ENCODE data around the gene GDPD5. TPM values are rescaled to one million over a fixed set of nuclear protein-coding genes. Genes with fewer than 3 reads are reported as not detected.

GDPD5 gene
- total and polyA plus RNA-seq, 9 of the 15 experiments (the other 6 are each of a cell fraction or from before 2014, with no cell fraction given) = 0.32 to 27.3 (median 8.0) TPM

GRCh38 chr11:75562836-75563484 is 37.2 kb upstream of the GDPD5 start (continued):
- TF ChIP-seq, protein P1, sequence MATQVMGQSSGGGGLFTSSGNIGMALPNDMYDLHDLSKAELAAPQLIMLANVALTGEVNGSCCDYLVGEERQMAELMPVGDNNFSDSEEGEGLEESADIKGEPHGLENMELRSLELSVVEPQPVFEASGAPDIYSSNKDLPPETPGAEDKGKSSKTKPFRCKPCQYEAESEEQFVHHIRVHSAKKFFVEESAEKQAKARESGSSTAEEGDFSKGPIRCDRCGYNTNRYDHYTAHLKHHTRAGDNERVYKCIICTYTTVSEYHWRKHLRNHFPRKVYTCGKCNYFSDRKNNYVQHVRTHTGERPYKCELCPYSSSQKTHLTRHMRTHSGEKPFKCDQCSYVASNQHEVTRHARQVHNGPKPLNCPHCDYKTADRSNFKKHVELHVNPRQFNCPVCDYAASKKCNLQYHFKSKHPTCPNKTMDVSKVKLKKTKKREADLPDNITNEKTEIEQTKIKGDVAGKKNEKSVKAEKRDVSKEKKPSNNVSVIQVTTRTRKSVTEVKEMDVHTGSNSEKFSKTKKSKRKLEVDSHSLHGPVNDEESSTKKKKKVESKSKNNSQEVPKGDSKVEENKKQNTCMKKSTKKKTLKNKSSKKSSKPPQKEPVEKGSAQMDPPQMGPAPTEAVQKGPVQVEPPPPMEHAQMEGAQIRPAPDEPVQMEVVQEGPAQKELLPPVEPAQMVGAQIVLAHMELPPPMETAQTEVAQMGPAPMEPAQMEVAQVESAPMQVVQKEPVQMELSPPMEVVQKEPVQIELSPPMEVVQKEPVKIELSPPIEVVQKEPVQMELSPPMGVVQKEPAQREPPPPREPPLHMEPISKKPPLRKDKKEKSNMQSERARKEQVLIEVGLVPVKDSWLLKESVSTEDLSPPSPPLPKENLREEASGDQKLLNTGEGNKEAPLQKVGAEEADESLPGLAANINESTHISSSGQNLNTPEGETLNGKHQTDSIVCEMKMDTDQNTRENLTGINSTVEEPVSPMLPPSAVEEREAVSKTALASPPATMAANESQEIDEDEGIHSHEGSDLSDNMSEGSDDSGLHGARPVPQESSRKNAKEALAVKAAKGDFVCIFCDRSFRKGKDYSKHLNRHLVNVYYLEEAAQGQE (IDR thresholded peaks at IDR 0.05; ENCODE audit: borderline replicate concordance) = no peak
- TF ChIP-seq, protein P1 (CRISPR knock-in tag; IDR thresholded peaks at IDR 0.05; ENCODE audit: low read depth) = no peak
- TF ChIP-seq MYC (IDR thresholded peaks at IDR 0.05; ENCODE audit: low read depth, low read length) (0 out of 2 replicates have a peak, but pooled peaks have one; percentile 1), MYC (CRISPR knock-in tag; IDR thresholded peaks at IDR 0.05; ENCODE audit: borderline replicate concordance, low read depth) (no peak), SMAD1 (IDR thresholded peaks at IDR 0.05; ENCODE audit: low read depth, low read length, partially characterized antibody) (peak; percentile 7), MCM7 (IDR thresholded peaks at IDR 0.05) (no peak), FOXK2 (conservative IDR thresholded peaks at IDR 0.05 in 1 of 2, IDR thresholded peaks at IDR 0.05 in 1 of 2; ENCODE audit: low read depth in 2 of 2) (no peak), ZBTB7A (IDR thresholded peaks at IDR 0.05; ENCODE audit: borderline replicate concordance, control insufficient read depth, low read depth, low read length) (peak; percentile 46; the same call in 1 of the 2 replicates), TCF3 (CRISPR knock-in tag; IDR thresholded peaks at IDR 0.05) (no peak), ZNF121 (CRISPR knock-in tag; conservative IDR thresholded peaks at IDR 0.05) (no peak), ZC3H4 (CRISPR knock-in tag; IDR thresholded peaks at IDR 0.05; ENCODE audit: borderline replicate concordance) (0 out of 2 replicates have a peak, but pooled peaks have one; percentile 25), GTF2A2 (tag; IDR thresholded peaks at IDR 0.05) (no peak), ZBTB8A (IDR thresholded peaks at IDR 0.05; ENCODE audit: partially characterized antibody) (no peak), SUPT5H (IDR thresholded peaks at IDR 0.05) (peak; percentile 49), ZC3H11A (IDR thresholded peaks at IDR 0.05; ENCODE audit: low read depth, low read length) (no peak), TAF1 (IDR thresholded peaks at IDR 0.05; ENCODE audit: control insufficient read depth, extremely low read depth, insufficient read depth, low read length, severe bottlenecking) (peak; percentile 42), ZNF24 (IDR thresholded peaks at IDR 0.05) (peak; percentile 10; the same call in 1 of the 2 replicates), SPI1 (IDR thresholded peaks at IDR 0.05; ENCODE audit: borderline replicate concordance, low read depth, low read length) (0 out of 2 replicates have a peak, but pooled peaks have one; percentile 5)
- TF ChIP-seq, protein P2, sequence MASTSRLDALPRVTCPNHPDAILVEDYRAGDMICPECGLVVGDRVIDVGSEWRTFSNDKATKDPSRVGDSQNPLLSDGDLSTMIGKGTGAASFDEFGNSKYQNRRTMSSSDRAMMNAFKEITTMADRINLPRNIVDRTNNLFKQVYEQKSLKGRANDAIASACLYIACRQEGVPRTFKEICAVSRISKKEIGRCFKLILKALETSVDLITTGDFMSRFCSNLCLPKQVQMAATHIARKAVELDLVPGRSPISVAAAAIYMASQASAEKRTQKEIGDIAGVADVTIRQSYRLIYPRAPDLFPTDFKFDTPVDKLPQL (IDR thresholded peaks at IDR 0.05; ENCODE audit: extremely low read depth, insufficient read length) = peak; percentile 7
- TF ChIP-seq, protein P3, sequence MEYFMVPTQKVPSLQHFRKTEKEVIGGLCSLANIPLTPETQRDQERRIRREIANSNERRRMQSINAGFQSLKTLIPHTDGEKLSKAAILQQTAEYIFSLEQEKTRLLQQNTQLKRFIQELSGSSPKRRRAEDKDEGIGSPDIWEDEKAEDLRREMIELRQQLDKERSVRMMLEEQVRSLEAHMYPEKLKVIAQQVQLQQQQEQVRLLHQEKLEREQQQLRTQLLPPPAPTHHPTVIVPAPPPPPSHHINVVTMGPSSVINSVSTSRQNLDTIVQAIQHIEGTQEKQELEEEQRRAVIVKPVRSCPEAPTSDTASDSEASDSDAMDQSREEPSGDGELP (CRISPR knock-in tag; IDR thresholded peaks at IDR 0.05; ENCODE audit: borderline replicate concordance) = 0 out of 2 replicates have a peak, but pooled peaks have one; percentile 2
